HG03432 (cell line): ENCODE measurements around the gene DTX3L.
A peak's percentile ranks its signal among the peaks of the same experiment; 100 is the strongest.

Experiments used
- ATAC-seq: cut with Tn5 transposase; IDR thresholded peaks from one replicate; pipeline ENCODE4 v1.9.1; 2021; ENCODE audit warnings: mild to moderate bottlenecking, moderate library complexity; ENCODE audit not compliant: unreplicated experiment

Gene DTX3L

DNA sequence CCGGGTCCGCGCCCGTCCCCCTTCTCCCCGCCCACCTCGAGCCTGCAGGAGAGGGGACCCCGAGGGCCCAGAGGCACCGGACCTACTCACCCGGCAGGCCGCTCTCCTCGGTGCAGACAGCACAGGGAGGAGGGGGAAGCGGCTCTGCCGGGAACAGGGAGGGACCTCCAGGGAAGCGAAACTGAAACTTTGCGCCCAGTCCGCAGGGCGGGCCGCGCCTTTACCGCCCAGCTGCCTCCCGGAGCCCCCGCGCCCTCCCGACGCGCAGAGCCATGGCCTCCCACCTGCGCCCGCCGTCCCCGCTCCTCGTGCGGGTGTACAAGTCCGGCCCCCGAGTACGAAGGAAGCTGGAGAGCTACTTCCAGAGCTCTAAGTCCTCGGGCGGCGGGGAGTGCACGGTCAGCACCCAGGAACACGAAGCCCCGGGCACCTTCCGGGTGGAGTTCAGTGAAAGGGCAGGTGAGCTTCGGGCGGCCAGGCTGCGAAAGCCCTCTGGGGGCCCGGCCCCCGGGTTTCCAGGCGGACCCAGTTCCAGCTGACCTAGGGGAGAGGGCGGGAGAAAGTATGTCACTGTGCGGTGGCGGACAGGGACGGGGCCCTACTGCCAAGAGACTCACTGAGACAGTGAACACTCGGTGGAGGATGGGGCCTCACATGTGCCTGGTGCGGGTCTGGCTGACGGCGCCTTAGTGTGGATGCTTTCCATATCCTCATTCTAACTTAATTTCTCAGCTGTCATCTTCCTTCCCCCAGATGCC, at the start of gene DTX3L, which contains the start of gene PARP9:
Gene DTX3L, plus strand, starts transcription at position 184 of the 758 bp plus-strand sequence. Its CDS starts 89 bp downstream, at position 273.
Gene PARP9, minus strand, starts transcription at position 146 of the 758 bp plus-strand sequence. CDS start 4,680 bp downstream, outside the sequence.
- ATAC-seq: peak; percentile 78

DNA sequence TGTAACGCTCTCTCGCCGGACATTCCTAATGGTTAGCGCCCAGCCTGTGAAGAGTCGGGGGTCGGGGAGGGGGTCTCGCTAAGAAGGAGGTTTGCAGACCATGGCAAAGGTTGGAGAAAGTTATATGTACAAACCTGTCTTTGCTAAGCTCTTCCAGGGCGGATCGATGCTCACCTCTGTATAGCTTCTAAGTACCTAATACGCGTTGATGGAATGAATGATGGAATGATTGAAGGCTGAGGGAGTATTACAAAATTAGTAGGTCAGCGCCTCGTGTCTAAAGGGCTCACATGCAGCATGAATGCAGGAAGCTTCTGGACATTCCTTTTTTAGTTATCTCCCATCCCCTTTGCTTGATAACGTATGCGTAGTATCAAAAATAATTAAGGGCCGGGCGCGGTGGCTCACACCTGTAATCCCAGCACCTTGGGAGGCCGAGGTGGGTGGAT, 49.1 kb upstream of the DTX3L start:
- ATAC-seq: no peak

DNA sequence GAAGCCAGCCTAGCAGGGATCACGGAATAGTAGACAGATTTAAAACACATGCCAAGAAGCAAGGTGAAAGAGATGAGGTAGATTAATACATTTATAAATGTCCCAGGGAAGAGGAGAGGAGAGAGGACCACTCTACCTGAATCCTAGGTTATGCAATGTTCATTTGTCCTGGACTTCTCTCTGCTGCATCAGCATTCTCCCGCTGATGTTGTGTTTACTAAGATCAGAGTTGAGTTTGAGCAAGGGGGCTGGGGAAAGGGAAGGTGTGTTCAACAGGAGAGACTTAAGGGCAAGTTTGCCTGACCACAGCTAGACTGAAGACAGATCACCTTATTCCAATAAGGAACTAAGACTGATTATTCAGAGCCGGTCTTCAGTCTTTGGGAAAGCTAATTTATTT, 48.3 kb upstream of the DTX3L start:
- no peak for ATAC-seq

DNA sequence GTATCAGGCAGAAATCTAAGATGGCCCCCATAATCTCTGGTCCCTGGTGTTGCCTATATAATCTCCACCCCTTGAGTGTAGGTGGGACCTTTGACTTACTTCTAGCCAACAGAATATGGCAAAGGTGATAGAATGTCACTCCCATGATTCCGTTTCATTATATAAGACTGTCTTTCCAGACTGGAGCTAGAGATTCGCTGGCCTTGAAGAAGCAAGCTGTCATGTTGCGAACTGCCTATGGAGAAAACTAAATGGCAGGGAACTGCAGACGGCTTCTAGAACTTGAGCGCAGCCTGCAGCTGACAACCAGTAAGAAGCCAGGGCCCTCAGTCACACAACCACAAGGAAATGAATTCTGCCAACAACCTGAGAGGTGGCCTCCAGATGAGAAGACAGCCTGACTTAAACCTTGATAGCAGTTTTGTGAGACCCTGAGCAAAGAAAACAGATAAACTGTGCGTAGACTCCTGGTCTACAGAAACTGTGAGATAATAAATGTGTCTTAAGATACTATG, 47.2 kb upstream of the DTX3L start:
- ATAC-seq: no peak

DNA sequence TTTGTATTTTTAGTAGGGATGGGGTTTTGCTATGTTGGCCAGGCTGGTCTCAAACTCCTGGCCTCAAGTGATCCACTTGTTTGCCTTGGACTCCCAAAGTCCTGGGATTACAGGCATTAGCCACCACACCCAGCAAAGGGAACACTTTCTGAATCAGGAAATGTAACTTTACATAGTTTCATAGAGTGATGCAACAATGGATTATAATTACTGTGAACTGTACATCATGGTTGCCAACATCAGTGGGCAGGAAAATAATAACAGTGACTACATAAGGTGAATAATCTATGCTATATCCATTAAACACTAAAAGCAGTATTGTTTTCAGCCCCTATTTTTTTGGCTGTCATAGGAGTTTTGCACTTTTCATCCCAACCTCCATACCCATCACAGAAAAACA, 44.4 kb upstream of the DTX3L start:
- no peak for ATAC-seq

DNA sequence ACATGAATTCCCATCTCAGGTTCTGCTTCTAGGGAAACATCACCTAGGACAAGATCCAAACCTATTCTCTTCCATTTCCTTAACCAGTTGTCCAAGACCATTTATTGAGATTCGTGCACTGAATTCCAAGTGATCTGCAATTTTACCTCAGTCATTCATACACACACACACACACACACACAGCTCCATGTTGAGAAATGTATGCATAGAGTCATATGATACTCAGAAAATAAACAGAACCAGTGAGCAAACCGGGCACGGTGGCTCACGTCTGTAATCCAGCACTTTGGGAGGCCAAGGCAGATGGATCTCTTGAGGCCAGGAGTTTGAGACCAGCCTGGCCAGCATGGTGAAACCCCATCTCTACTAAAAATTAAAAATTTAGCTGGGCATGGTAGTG, 43.3 kb upstream of the DTX3L start:
- no peak for ATAC-seq

DNA sequence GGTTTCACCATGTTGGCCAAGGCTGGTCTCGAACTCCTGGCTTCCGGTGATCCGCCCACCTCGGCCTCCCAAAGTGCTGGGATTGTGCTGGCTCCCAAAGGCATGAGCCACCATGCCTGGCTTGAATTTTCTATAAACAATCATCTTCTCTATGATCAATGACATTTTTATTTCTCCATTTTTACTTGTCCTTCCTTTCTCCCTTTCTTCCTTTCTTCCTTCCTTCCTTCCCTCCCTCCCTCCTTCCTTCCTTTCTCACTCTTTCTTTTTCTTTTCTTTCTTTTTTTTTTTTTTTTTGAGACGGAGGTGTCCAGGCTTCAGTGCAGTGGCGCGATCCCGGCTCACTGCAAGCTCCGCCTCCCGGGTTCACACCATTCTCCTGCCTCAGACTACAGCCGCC, 40.8 kb upstream of the DTX3L start:
- no peak for ATAC-seq

DNA sequence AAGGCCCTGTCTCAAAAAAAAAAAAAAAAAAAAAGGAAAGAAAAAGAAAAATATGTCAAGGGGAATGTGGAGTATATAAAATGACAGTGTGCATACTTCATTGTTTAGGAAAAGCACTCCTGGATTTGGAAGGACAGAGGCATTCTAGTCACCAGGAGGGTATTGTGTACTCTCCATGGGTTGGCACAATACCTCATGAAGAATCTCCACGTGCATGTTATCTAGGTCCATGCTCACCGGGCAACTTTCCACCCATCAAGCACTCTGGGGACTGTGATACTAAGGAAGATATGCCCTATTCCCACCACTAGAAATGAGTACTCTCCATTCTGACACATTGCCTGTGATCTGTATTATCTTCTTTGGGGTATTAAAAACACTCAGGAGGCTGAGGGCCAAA, 34.0 kb upstream of the DTX3L start:
- ATAC-seq: no peak

DNA sequence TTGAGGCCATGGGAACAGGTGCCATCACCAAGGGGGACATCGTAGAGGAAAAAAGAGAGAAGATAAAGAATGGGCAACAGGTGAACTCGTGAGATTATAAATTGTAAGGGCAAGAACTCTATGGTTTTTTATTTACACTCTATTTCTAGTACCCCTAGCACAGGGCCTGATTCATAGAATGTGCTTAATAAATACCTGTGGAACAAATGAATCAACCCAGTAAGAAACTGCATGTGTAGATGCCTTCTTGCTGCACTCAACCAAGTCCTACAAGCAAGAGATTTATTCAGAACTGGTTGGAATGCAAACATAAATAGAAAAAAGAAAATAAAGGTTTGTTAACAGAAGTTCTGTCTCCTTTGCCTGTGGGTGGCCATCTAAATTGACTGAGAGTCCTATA, 30.7 kb upstream of the DTX3L start:
- no peak for ATAC-seq

DNA sequence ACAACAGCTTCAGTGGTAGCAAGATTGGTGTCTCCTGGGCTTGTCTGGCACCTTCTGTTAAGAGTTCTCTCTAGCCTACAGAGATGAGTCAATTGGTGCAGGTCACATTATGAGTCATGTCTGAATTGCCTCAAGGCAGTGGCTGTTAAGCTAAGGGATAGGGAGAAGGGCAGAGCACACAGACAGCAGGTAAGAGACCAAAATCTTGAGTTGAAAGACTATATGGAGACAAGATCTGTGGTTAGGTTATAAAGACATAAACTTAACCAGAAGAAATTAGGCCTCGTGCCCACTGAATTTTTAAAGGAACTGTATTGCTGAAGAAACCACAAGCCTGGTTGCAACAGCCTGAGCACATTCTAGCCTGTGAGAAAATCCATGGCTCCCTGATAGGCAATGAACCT, 30.2 kb upstream of the DTX3L start:
- ATAC-seq: peak; percentile 100

DNA sequence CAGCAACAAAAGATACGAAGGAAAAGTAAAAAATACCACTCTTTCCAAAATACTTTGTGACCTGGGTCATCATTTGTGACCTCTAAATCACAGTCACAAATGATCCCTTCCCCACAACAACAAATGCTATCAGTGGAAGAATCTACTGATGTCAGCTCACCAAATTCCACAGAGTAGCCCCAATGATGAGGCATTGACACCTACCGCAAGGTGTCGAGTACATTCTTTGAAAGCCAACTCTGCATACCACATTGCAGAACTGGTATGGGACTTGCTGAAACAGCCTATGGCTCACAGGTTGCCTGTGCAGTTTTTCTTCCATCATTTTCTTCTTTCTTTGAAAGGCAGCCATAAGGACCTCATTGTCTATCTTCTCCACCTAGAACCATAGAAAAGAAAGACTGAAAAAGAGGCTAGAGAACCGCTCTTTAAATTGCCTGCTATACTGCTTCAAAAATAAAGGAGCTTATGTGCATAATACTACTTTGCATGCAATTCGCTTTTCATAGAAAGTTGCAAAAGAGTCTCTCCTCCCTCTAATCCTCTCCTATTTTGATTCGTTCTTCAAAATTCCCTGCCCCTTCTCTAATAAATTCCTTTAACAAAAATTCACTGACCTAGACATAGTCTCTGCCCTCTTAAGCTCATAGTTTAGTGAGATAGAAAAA, 28.0 kb upstream of the DTX3L start:
- ATAC-seq: no peak

DNA sequence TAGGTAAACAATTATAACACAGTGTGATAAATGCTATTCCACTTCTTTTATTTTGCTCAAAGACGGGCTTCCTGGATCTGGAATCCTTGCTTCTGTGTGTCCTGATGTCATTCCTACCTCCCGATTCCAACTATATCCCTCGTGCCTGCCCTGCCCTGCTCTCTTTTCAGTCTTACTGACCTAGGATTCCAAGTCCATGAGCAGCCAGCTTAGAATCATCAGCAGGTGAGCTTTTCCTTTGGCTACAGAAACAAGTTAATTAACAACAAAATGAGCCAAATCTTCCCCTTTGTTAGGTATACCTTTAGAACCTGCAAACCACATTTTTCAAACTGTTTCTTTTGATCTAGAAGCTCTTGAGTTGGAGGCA, 27.5 kb upstream of the DTX3L start:
- no peak for ATAC-seq

DNA sequence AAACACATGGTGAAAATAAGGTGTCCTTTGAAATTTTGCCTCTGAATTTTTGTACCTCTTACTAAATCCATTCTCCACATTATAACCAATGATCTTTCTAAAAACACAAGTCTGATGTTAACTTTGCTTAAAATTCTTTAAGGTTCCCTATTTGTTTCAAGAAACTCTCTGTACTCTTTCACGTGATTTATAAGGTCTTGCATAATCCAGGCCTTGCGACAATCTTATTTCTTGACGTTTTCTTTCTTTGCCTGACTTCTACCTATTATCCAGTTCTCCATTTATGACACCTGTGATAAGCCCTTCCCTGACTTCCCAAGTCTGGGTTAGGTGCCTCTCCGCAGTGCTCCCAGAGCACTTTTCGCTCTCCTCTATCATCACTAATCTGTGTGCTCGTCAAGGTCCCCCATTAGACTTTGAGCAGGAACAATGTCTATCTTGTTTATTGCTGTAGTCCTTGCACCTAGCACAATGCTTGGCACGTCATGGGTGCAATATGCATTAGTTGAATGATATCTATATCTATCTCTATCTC, 25.1 kb upstream of the DTX3L start:
- no peak for ATAC-seq

DNA sequence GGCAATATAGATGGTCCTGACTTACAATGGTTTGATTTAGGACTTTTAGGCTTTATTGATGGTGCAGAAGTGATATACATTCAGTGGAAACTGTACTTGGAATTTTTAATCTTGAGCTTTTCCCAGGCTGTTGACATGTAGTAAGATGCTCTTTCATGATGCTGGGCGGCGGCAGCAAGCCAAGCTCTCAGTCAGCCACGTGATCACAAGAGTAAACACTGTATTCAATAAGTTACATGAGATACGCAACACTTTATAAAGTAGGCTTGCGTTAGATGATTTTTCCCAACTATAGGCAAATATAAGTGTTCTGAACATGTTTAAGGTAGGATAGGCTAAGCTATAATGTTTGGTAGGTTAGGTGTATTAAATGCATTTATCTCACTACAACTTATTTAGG, 18.0 kb upstream of the DTX3L start:
- no peak for ATAC-seq

DNA sequence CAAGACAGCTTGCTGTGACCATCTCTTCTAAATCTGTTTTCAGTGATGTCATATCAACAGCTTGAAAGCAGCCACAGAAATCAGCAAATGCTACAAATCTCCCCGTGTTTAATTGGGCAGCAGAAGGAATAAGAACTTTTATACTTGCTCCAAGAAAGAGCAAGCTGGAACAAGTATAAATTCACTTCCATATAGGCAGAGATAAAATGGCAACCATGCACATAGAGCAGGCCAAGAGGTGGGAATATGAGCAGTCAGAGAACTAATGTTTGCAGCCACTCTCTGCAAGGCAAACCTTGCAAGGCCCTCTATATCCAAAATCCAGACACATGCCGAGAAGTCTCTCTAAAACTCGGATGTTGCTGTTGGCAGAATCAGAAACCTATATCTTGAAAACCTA, 16.1 kb upstream of the DTX3L start:
- ATAC-seq: no peak

DNA sequence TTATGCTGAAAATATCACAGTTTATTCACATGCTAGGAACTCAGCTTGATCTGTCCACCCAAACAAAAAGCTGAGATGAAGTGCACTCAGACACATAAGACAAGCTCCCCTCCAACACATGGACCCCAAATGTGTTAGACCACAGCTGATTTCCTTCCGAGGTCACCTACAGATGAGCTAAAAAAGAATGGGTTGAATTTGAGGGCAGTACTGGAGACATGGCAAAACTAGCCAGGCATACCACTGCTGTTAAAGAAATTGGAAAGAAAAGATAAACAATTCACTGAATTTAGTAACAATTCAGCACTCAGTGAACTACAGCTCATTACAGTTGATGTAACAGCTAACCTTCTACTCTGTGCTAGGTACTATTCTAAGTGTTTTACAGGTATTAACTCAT, 15.5 kb upstream of the DTX3L start:
- no peak for ATAC-seq

DNA sequence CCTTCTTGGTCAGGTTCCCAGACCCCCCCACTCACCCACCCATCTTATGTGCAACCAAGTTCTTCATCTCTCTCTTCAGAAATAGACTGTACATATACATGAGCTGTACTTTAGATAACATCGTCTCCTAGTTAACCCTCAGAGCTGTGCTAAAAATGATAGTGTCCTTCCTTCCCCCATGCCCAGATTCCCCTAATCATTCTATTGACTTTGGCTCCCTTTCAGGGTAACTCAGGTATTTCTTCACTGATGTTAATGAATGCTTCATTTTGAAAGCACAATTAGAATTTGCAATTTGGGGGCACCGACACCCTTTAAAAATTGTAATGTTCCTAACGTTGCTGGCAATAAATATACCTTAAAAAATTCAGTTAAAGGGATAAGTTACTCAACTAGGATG, 11.0 kb upstream of the DTX3L start:
- ATAC-seq: no peak

DNA sequence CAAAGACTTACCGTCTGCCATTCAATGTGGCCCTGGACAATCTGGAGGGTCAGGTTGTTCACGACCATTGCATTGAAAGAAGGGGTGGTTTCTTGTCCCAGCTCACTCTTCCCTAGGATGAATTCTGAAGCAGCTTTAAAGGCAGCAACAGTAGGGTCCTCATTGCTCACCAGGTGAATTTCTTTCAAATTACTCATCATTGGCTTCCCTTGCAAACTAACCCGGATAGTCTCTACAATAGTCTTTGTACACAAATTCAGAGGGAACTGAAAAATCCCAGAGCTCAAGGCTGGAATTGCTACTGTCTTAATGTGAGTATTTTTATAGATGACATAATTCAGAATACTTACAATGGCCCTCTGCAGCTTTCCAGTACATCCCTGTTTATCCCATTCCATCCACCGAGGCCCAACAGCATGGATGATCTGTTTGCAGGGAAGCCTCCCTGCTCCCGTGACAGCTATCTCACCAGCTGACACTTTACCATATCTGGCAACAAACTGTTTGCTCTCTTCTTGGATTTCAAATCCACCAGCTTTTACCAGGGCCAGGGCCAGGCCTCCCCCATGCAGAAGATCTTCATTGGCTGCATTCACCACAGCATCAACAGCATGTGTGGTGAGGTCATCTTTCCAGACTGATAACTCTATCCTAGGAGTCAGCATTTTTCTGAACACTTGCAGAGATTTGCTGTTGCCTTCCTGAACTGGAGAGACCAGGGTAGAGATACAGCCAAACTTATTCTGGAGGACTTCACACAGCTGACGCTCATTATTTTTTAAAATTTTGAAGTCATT, 8.7 kb upstream of the DTX3L start:
- ATAC-seq: no peak

DNA sequence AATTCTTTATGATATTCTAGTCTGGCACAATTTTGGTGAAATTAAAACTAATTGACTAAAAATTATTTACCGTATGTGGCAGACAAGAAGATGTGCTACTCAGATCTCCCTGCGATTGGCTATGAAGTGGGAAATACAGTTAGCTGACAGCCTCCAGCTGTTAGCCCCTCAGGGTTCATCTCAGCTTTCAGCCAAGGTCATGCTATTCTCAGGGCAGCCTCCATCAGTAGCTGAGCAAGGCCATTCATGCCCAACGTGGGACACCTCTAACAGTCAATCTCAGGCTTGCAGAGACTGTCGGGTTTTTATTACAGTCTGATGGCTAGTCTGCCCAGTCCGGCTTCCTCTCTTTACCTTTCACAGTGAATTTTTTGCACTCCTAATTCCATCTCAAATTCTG, 6.8 kb upstream of the DTX3L start:
- no peak for ATAC-seq

DNA sequence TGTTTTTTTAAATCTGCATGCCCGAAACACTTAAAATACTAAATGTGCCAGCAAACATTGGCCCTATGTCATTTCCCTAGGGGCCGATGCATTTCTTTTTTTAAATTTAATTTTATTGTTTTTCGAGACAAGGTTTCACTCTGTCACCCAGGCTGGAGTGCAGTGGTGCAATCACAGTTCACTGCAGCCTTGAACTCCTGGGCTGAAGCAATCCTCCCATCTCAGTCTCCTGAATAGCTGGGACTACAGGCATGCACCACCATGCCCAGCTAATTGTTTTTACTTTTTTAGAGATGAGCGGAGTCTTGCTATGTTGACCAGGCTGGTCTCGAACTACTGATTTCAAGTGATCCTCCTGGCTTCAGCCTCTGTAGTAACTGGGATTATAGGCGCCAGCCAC, 5.5 kb upstream of the DTX3L start:
- no peak for ATAC-seq

DNA sequence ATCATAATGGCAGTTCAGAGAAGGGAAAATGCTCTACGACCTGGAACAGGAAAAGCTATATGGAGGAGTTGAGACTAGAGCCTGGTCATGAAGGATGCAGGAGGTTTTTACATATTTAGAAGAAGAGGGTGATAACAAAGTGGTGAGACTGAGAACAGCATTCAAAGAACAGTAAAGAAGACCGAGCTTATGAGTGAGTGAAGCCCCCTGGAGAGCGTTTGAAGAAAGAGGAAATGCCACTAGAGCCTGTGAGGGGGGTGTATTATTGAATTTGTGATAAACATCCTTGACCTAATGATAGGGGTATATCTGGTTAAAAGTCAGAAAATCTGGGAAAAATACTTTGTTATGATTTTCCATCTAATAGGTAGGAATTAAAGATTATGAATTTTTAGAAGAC, 4.2 kb upstream of the DTX3L start:
- ATAC-seq: no peak
